GM20000 (cell line): ENCODE results near the gene GTF3C5.

Experiments used
- DNase-seq: peaks from one replicate; pipeline ENCODE4 v3.0.0; 2012; ENCODE audit warnings: low spot score
- TF ChIP-seq, protein P1 (sequence below): IDR thresholded peaks from 2 replicates; pipeline ENCODE4 v1.5.1; 2012; ENCODE audit warnings: mild to moderate bottlenecking, control low read depth; ENCODE audit errors: extremely low read depth, missing control alignments

Gene GTF3C5

DNA sequence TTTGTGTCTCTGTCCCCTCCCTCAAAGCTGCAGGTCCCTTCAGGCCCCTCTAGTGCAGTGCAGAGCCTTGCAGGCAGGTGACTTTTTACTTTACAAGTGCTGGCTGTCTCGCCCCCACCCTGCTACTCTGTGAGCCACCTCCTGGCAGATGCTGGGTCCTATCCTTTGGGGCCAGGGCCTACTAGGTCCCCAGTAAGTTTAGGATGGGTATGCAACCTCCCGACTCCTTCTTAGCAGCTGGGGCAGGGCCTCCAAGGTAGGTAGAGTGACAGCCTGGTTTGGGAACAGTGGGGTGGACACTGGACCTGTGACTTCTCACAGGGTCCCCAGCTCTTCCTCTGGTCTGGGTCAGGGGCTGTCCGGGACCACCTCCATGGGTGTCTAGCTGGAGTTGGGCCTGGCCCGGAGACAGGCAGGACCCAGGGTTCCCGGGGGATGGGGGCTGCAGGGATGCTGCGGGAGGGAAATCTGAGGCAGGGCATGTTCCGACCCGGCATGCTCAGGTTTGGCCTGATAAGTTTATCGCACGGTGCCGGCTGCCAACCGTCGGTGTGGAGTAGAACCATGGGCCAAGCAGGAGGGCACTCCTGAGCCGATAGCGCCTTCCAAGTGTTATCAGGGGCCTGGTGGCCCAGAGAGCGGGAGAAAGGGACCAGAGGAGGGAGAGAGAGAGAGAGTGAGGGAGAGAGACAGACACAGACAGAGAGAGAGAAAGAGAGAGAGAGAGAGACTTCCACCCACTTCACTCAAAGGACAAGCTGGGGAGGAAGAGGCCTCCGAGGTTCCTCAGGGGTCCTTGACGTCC, 31.8 kb upstream of the GTF3C5 start:
- no peak for DNase-seq
- TF ChIP-seq, protein P1, sequence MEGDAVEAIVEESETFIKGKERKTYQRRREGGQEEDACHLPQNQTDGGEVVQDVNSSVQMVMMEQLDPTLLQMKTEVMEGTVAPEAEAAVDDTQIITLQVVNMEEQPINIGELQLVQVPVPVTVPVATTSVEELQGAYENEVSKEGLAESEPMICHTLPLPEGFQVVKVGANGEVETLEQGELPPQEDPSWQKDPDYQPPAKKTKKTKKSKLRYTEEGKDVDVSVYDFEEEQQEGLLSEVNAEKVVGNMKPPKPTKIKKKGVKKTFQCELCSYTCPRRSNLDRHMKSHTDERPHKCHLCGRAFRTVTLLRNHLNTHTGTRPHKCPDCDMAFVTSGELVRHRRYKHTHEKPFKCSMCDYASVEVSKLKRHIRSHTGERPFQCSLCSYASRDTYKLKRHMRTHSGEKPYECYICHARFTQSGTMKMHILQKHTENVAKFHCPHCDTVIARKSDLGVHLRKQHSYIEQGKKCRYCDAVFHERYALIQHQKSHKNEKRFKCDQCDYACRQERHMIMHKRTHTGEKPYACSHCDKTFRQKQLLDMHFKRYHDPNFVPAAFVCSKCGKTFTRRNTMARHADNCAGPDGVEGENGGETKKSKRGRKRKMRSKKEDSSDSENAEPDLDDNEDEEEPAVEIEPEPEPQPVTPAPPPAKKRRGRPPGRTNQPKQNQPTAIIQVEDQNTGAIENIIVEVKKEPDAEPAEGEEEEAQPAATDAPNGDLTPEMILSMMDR = no peak

DNA sequence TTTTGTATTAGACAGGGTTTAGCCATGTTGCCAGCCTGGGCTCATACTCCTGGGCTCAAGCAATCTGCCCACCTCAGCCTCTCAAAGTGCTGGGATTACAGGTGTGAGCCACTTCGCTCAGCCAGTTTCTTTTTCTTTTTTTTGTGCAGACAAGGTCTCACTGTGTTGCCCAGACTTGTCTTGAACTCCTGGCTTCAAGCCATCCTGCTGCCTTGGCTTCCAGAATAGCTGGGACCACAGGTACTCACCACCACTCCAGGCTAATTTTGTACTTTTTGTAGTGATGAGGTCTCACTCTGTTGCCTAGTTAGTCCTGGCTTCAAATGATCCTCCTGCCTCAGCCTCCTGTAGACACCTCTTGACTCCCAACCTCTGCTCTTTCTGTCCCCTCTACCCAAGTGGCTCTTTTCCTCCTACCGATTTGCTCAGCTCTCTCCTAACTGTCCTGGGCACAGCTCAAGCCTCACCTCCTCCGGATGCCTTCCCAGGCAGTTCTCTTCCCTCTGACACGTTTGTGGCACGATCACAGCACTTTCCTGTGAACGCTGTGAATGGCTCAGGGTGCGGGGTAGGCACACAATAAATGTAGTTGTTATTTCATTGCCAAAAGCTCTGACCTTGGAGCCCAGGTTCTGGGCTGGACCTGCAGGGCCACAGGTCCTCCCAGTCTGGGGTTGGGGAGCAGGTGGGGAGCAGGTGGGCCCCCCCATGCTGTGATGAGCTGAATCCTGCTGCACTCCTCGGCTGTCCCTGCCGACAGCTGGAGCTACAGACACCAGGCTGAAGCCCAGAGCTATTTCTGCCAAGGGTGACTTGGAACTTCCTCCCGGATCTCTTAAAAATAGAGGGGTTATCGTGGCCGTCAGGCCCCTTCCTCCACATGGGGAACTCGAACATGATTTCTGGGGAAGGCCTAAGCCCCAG, 28.4 kb upstream of the GTF3C5 start:
- TF ChIP-seq, protein P1 = no peak
- DNase-seq = no peak

- no peak for DNase-seq
- TF ChIP-seq, protein P1 = no peak
Measured at GRCh38 chr9:133003071-133003461, 27.7 kb upstream of the GTF3C5 start.

DNA sequence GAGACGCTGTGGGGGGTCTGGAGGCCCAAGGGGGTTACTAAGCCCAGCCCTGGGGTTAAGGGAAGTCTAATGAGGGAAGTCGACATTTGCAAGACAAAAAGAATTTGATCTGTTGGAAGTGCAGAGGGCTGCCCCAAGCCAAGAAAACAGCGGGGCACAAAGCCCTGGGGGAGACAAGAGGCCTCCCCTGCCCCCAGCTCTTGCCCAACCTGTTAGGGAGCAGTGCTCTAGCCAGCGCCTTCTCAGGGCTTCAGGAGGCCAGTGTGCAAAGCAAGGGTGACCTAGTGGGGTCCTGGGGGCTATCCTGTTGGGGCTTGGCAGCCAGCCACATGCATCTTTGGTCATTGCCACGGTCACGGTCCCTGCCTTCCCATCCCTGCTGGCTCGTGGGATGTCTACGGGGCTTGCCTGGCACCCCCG, 27.1 kb upstream of the GTF3C5 start:
- TF ChIP-seq, protein P1 = no peak
- no peak for DNase-seq

DNA sequence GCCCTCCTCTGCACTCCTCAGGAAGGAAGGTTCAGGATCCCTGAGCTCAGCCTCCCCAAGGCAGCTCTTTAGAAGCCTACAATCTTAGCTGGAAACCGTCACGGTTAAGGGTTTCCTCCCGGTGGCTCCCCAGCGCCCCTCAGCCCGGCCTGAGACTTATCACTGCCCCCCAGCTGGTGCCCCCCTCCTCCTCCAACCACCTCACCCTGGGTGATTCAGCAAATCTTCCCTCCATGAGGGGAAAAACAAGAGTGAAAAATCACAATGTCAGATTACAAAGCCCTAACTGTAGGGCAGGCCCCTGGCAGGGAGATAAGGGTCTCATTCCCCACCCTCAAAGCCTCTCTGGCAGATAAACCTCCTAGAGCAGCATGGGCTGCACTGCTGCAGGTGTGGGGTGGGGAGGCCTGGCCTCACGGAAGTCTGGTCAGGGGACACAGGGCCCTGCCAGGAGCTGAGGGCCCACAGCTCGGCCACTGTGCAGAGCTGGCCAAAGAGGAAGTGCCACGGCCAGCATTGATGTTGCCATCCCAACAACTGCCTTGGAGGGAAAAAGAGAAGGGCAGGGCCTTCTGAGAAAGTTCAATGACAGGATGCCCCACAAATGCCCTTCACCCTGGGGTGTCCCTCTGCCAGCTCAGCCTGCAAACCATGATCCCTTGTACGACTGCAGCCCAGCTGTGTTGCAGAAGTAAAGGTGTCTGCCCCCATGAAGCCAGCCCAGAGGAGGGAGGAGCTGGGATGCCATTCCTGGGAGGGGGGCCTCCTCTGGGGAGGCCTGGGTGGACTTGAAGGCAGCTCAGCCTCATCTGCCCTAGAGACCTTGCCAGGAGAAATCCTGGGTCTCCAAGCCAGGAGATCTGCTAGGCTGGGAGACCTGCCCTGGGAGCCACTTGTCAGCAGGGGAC, 26.5 kb upstream of the GTF3C5 start:
- TF ChIP-seq, protein P1 = no peak
- no peak for DNase-seq

DNA sequence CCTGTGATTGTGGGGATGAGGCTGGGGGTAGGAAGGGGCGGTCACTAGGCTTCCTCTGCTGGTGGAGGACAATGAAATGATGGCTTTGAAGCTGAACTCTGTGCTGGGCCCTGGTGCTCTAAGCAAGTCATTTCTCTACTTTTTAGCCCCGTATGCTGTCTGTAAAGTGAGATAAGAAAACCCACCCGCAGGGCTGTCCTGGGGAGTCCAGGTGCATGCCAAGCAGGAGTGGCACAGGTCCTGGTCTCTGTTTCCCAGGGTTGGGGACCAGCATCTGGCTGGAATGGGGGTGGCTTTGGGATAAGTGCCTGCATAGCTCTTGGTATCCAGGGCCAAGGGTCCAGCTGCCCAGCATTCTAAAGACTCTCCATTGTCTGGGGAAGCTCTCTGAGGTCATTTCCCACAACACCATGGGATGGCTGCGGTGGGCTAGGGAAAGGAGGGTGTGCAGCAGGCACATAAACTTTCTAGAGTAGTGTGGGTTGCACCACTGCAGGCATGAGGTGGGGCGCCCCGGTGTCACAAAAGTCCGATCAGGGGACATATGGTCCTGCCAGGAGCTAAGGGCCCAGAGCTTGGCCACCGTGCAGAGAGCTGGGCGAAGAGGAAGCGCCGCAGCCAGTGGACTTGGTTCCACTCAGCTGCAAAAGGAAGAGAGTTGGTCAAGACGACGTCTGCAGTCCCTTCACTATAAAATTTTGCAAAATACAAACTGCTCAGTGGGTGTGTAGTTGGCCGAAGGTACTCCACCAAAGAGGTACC, 25.6 kb upstream of the GTF3C5 start:
- TF ChIP-seq, protein P1 = no peak
- no peak for DNase-seq
